Measurements from ENCODE around the gene DBP.

DBP gene

DNA sequence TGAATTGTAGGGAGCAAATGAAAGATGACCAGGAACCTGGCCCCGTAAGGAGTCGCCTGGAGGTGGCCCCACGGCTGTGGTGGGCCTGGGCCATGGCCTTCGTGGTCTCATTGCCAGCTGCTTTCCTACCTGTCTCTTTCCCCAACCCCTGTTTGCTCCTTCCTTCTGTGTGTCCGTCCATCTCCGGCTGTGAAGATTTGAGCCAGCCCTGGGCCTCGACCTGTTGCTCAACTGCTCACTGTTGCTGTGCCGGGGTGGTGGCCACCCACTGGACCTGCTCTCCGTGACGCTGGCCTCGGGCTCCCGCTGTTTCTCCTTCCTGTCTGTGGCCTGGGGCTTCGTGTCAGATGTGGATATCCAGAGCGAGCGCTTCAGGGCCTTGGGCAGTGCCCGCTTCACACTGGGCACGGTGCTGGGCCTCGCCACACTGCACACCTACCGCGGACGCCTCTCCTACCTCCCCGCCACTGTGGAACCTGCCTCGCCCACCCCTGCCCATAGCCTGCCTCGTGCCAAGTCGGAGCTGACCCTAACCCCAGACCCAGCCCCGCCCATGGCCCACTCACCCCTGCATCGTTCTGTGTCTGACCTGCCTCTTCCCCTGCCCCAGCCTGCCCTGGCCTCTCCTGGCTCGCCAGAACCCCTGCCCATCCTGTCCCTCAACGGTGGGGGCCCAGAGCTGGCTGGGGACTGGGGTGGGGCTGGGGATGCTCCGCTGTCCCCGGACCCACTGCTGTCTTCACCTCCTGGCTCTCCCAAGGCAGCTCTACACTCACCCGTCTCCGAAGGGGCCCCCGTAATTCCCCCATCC, 8.5 kb downstream of the DBP start:
- in situ Hi-C loops (cut with MboI; ENCODE audit: low sequenced_read_pairs): no loop called here

- in situ Hi-C loops (cut with MboI; ENCODE audit: low sequenced_read_pairs): no loop called here
These were observed 9.3 kb downstream of the DBP start for GRCh38 chr19:48627865-48628314.

DNA sequence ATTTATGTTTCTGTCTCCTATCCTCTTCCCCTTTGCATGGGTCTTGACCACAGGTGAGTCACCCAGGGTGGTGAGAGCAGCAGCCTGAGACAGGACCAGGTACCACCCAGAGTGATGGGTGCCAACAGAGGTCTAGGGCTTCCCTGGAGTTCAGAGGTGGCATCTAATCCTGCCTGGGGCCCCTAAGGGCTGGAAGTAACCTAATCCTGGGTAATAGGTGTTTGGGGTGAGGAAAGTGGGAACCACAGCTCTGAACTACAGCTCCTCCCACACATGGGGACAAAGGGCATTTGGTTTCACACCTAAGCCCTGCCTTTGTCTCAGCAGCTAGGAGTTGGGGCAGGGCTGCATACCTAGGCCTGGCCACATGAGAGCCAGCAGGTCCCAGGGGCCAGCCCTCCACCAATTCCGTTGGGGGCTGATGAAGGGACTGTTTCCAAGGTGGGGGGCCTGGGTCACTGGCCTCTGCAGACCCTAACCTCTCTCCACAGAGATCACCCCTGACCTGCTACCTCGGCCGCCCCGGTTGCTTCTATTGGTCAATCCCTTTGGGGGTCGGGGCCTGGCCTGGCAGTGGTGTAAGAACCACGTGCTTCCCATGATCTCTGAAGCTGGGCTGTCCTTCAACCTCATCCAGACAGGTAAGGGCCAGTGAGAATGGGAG, 9.8 kb downstream of the DBP start:
- in situ Hi-C loops (cut with MboI; ENCODE audit: low sequenced_read_pairs): no loop called here

DNA sequence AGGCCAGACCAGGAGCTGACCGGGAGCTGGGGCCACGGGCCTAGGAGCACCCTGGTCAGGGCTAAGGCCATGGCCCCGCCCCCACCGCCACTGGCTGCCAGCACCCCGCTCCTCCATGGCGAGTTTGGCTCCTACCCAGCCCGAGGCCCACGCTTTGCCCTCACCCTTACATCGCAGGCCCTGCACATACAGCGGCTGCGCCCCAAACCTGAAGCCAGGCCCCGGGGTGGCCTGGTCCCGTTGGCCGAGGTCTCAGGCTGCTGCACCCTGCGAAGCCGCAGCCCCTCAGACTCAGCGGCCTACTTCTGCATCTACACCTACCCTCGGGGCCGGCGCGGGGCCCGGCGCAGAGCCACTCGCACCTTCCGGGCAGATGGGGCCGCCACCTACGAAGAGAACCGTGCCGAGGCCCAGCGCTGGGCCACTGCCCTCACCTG, 11.3 kb downstream of the DBP start:
- in situ Hi-C loops (cut with MboI; ENCODE audit: low sequenced_read_pairs): no loop called here

- in situ Hi-C loops (cut with MboI; ENCODE audit: low sequenced_read_pairs): no loop called here
These were observed 12.1 kb downstream of the DBP start for GRCh38 chr19:48624791-48625723.

DNA sequence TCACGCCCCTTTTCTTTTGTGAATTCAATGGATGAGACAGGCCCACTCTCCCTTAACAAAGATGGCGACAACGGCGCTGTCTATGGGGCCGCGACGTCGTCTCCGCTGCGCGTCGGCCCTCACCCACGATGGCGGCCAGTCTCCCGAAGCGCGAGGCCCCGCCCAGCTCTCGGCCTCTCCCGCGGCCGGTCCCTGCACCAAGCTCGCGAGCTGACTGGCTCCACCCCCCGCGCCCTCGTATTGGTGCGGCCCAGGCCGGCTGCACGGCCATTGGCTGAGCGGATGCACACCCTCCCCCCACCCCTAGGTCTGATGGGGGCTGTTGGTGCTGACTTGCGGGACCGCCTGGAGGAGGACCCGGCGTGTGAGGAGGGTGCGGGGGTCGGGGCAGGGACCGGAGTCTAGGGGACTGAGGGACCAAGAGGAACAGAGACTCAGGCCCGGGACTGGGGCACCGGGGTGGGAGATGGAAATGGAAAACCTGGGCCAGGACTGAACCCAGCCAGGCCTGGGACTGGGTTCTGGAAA, 13.0 kb downstream of the DBP start:
- in situ Hi-C loops (cut with MboI; ENCODE audit: low sequenced_read_pairs): no loop called here

GRCh38 chr19:48623556-48624066, 13.6 kb downstream of the DBP start:
- in situ Hi-C loops (cut with MboI; ENCODE audit: low sequenced_read_pairs): no loop called here

DNA sequence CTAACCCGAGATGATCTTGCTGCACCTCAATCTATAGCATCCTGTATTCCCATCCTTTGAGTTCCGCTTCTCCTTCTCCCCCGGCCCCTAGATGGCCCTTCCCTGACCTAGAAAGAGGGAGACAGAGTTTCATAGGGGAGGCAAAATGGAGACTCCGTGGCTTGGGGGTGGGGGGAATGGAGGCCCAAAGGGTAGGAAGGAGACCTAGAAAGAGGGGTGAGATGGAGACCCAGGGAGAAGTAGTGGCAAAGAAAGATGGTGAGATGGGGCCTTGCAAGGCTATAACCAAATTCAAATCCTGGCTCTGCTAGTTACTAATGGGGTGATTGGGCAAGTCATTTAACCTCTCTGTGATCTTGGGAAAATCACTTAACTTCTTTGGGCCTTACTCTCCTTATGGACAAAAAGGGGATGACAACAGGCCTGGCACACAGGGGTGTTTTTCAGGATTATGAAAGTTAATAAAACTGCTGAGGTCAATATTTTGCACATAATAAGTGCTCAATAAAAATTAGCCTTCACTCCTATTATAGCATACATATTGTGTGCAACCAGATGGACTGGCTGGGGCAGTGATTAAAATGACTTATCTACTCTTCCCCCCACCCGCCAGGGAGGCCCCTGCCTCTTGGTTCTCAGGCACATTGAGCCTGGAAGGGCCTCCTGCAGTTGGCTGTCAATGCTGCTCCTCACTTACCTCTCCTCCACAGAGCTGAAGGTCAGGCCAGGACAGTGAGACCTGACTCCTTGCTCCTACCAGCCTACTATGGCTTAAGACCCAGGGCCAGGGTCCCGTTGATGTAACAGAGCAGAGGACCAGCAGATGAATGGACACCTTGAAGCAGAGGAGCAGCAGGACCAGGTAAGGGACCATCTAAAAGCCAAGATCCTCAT, 17.2 kb downstream of the DBP start:
- in situ Hi-C loops (cut with MboI; ENCODE audit: low sequenced_read_pairs): no loop called here

GRCh38 chr19:48618916-48619691, 18.1 kb downstream of the DBP start, which contains the start of the genes RPL18 and SPHK2:
Gene RPL18 (minus strand): TSS chr19:48619178. CDS start chr19:48619143, 35 bp downstream.
Gene SPHK2 (plus strand): TSS chr19:48619506. CDS start chr19:48620515, 1,009 bp downstream.
- in situ Hi-C loops (cut with MboI; ENCODE audit: low sequenced_read_pairs): no loop called here

GRCh38 chr19:48618278-48618915, 18.8 kb downstream of the DBP start:
- in situ Hi-C loops (cut with MboI; ENCODE audit: low sequenced_read_pairs): no loop called here

DNA sequence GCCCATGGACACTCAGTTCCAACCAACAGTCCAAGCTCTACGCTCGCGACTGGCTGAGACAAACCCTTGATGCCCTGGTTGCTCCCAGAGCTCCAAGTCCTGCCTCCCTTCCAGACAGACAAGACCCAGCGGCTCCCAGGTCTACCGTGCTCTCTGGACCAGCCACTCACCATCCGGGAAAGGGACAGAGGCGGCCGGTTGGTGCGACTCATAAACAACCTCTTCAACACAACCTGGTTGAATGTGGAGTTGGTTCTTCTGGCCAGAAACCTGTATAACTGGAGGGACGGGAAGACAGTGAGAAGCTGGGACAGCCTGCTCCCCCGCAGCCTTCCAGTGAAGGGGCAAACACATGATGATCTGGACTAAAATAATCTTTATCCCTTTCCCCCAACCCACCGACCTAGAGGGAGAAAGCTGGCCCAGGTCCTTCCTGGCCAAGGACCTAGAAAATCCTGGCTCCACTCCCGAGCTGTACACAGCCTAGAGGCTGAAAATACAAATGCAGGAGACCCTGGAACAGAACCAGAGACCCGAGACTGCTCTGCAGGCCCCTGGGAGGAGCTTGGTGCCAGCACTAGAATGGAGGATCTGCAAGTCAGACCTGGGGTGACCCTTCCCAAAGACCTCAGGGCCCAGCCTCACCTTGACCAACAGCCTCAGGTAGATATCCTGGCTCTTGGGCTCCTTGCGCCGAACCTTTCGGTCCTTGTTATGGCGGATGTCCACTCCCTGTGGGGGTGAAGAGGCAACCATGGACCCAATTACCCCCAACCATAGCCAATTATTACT, 19.8 kb downstream of the DBP start:
- in situ Hi-C loops (cut with MboI; ENCODE audit: low sequenced_read_pairs): no loop called here

DNA sequence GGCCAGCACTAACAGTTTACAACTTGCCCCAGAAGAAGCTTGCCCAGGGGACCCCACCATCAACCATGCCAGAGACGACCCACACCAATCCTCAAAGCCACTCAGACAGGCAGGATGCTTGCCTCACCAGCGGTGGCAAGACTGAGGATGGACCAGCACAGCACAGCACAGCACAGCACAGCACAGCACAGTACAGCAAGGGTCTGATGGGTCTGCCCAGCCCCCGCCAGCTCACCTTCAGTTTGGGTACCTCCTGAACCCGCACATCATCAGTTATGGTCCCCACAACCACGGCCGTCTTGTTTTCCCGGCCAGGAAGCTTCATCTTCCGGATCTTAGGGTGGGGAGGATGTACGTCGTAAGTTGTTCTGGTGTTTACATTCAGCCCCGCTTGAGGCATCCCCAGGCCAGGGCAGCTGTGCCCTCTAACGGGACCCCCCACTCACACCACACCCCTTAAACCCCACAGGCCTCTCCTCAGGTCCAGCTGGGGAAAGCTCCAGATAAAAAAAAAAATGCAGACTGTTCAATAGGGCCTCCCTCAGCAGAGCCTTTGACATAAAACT, 20.6 kb downstream of the DBP start:
- in situ Hi-C loops (cut with MboI; ENCODE audit: low sequenced_read_pairs): no loop called here

DNA sequence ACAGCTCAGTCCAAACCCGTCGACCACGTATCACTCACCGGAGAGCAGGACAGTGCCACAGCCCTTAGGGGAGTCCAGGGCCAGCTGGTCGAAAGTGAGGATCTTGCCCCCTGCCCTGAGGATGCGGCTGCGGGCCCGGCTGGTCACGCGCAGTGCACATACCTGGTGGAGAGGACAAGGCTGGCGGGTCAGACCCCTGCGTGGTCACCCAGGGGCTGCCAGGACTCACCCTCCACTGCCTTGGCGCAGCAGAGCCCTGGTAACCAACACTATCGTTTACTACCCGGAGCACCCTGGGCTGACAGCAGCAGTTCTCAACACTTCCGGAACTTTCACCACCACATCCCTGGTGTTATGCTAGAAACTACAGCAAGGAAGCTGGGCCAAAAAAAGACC, 21.1 kb downstream of the DBP start:
- in situ Hi-C loops (cut with MboI; ENCODE audit: low sequenced_read_pairs): no loop called here

DNA sequence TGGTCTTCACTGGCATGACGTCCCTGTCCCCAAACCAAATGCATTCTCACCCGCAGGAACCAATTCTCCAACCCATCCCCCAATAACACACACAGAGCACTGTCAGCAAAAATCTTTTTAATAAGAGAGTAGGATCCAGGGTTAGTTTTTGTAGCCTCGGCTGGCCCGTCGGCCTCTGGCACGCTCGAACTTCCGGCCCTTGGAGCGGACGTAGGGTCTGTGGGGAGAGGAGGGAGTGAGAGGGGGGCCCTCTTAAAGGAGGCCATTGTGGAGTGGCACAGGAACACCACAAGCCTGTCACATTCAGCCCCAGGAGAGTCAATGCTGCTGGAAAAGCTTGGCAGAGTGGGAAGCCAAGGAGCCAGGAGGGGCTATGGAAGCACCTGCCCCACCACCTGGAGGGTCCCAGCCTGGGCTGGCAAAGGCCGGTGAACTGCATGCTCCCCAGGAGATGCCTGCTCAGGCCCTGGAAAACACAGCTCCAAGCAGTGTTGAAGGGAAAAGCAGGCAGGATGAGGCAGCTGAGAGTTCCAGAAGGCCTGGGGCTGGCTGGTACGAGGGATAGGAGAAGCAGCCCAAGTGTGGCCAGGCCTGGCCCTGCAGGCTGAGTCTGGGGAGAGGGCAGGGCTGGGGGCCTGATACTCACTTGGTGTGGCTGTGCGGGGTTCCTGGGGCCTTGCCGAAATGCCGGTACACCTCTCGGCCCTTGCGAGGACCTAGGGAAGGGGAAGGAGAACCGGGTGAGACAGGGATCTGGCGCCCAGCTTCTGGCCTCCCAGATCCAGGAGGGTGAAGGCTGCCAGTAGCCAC, 21.7 kb downstream of the DBP start:
- in situ Hi-C loops (cut with MboI; ENCODE audit: low sequenced_read_pairs): no loop called here

- in situ Hi-C loops (cut with MboI; ENCODE audit: low sequenced_read_pairs): no loop called here
These were observed 22.5 kb downstream of the DBP start, which contains the start of gene FAM83E for GRCh38 chr19:48614436-48615230. Gene FAM83E (minus strand): TSS chr19:48615076. CDS start chr19:48613372, 1,704 bp downstream.

Measured in hTERT RPE-1 (cell line).